ENCODE data around the gene RSF1. TPM values are rescaled to one million over a fixed set of nuclear protein-coding genes. Genes with fewer than 3 reads are reported as not detected.

The RSF1 gene
- total RNA-seq, 4 donors from 2014 or later, result 70.3 to 96.3 (median 73.1) TPM

DNA sequence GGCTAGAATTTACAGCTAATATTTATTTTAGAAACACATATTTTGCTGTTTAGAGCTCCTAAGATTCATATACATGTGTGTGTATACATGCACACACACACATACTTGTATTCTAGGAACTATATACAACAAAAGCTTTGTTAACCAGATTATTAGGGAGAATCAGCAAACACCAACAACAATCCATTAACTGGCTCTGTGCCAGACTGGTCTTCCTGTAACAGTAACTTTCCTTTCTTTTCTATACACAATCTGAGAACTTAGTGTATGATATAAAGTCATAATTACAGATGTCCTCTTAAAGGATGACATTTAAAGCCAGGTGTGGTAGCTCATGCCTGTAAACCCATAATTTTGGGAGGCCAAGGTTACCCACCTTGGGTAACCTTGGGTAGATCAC is 133.4 kb downstream of the RSF1 start:
- H3K36me3 ChIP-seq, result peaks cover 40 to 85% (median 73%) of the 10 kb centered on the region in 4 donors
- TF ChIP-seq, protein P1, sequence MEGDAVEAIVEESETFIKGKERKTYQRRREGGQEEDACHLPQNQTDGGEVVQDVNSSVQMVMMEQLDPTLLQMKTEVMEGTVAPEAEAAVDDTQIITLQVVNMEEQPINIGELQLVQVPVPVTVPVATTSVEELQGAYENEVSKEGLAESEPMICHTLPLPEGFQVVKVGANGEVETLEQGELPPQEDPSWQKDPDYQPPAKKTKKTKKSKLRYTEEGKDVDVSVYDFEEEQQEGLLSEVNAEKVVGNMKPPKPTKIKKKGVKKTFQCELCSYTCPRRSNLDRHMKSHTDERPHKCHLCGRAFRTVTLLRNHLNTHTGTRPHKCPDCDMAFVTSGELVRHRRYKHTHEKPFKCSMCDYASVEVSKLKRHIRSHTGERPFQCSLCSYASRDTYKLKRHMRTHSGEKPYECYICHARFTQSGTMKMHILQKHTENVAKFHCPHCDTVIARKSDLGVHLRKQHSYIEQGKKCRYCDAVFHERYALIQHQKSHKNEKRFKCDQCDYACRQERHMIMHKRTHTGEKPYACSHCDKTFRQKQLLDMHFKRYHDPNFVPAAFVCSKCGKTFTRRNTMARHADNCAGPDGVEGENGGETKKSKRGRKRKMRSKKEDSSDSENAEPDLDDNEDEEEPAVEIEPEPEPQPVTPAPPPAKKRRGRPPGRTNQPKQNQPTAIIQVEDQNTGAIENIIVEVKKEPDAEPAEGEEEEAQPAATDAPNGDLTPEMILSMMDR (IDR thresholded peaks at IDR 0.05), result no peak
- intact Hi-C loops (cut with DNase I), result no loop called here
- no peak overlapping the region for H3K4me3 ChIP-seq
- H3K9me3 ChIP-seq, result no peaks in the 10 kb centered on the region
- no peaks in the 10 kb centered on the region for H3K27me3 ChIP-seq
- no peak overlapping the region for H3K27ac ChIP-seq (replicated peaks in 1 of 4)
- H3K4me1 ChIP-seq, result no peaks in the 10 kb centered on the region
- no peak for DNase-seq (ENCODE audit: extremely low spot score)

GRCh38 chr11:77677138-77677537 is 143.4 kb downstream of the RSF1 start:
- Histone ChIP-seq H3K36me3 (peaks cover 57 to 99% (median 73%) of the 10 kb centered on the region in 4 donors), H3K4me1 (no peaks in the 10 kb centered on the region), H3K27me3 (no peaks in the 10 kb centered on the region), H3K4me3 (no peak overlapping the region), H3K9me3 (no peaks in the 10 kb centered on the region), H3K27ac (replicated peaks in 1 of 4) (no peak overlapping the region)
- 92% methylated on average over 3 of the region's 3 CpGs for WGBS
- no peak for DNase-seq (ENCODE audit: extremely low spot score)
- intact Hi-C loops (cut with DNase I), result no loop called here
- TF ChIP-seq POLR2A (IDR thresholded peaks at IDR 0.05; ENCODE audit: low read depth) (no peak), POLR2AphosphoS5 (IDR thresholded peaks at IDR 0.05) (no peak), EP300 (IDR thresholded peaks at IDR 0.05) (no peak)
- TF ChIP-seq, protein P1 (IDR thresholded peaks at IDR 0.05), result no peak

DNA sequence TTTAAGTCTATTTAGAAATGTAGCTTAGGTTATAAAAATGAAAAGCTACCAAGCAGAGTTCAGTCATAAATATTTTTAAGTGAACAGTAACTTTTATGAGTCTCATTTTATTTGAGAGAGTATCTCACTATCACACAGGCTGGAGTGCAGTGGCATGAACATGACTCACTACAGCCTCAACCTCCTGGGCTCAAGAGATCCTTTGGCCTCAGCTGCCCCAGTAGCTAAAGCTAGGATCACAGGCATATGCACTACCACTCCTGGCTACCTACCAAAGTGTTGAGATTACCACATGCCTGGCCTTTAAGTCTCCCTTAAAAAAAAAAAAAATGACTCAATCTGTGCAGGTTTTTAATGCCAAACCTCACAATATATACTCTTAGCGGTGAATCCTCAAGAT is 148.3 kb downstream of the RSF1 start:
- Histone ChIP-seq H3K36me3 (peaks cover 66 to 99% (median 93%) of the 10 kb centered on the region in 4 donors), H3K27me3 (no peaks in the 10 kb centered on the region), H3K4me3 (no peak overlapping the region), H3K4me1 (no peaks in the 10 kb centered on the region), H3K27ac (replicated peaks in 1 of 4) (no peak overlapping the region), H3K9me3 (no peaks in the 10 kb centered on the region)
- intact Hi-C loops (cut with DNase I), result no loop called here
- TF ChIP-seq POLR2AphosphoS5 (IDR thresholded peaks at IDR 0.05) (no peak), EP300 (IDR thresholded peaks at IDR 0.05) (no peak), POLR2A (IDR thresholded peaks at IDR 0.05; ENCODE audit: low read depth) (no peak)
- TF ChIP-seq, protein P1 (IDR thresholded peaks at IDR 0.05), result no peak
- no peak for DNase-seq (ENCODE audit: extremely low spot score)
- WGBS, result 100% methylated on average over 1 of the region's 1 CpG

DNA sequence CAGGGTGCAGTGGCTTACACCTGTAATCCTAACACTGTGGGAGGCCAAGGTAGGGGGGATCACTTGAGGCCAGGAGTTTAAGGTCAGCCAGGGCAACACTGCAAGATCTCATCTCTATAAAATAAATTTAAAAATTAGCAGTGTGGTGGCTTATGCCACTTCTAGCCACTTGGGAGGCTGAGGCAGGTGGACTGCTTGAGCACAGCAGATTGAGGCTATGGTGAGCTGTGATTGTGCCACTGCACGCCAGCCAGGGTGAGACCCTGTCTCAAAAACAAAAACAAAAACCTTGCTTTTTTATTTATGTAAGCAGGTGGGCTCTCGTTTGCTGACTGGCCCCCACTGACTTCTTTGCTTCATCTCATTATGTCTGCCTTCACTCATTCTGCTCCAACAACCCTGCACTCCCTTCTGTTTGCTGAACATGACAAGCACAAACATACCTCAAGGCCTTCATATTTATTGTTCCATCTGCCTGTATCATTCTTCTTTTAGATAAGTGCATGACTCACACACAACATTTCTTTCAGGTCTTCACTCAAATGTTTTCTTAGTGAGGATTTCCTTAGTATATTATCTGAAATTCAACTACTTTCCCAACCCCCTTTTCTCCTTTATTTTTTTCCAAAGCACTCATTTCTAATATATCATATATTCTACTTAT is 150.5 kb downstream of the RSF1 start:
- Histone ChIP-seq H3K27me3 (no peaks in the 10 kb centered on the region), H3K27ac (replicated peaks in 1 of 4) (no peak overlapping the region), H3K9me3 (no peaks in the 10 kb centered on the region), H3K4me1 (peaks cover 0 to 5% (median 0%) of the 10 kb centered on the region in 4 donors), H3K4me3 (no peak overlapping the region), H3K36me3 (peaks cover 51 to 92% (median 84%) of the 10 kb centered on the region in 4 donors)
- no peak for TF ChIP-seq POLR2A (IDR thresholded peaks at IDR 0.05; ENCODE audit: low read depth)
- TF ChIP-seq, protein P1 (IDR thresholded peaks at IDR 0.05), result no peak
- no peak for DNase-seq (ENCODE audit: extremely low spot score)
- WGBS, result 93% methylated on average over 2 of the region's 2 CpGs
- intact Hi-C loops (cut with DNase I), result no loop called here

DNA sequence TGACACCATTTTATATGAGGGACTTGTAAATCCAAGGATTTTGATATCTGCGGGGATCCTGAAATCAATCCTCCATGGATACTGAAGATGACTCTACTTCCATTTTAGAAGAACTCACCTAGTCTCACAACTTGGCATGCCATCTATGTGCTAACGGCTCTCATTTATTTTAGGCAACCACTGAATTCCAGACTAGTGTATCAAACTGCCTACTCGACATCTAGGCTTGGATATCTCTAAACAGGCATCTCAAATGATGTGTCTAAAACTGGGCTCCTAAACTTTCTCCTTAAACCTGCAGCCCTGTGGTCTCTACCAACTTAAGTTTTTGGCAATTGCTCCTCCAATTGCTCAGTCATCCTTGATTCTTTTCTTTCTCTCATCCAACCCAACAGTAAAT is 151.8 kb downstream of the RSF1 start:
- 83% methylated on average over 3 of the region's 3 CpGs for WGBS
- DNase-seq (ENCODE audit: extremely low spot score), result no peak
- peaks cover 0 to 5% (median 0%) of the 10 kb centered on the region in 4 donors for H3K4me1 ChIP-seq
- peaks cover 41 to 86% (median 74%) of the 10 kb centered on the region in 4 donors for H3K36me3 ChIP-seq
- H3K27me3 ChIP-seq, result no peaks in the 10 kb centered on the region
- TF ChIP-seq, protein P1 (IDR thresholded peaks at IDR 0.05), result no peak
- TF ChIP-seq EP300 (IDR thresholded peaks at IDR 0.05), result no peak
- no peak for TF ChIP-seq POLR2AphosphoS5 (IDR thresholded peaks at IDR 0.05)
- no peak for TF ChIP-seq POLR2A (IDR thresholded peaks at IDR 0.05; ENCODE audit: low read depth)
- intact Hi-C loops (cut with DNase I), result no loop called here
- H3K4me3 ChIP-seq, result no peak overlapping the region
- no peaks in the 10 kb centered on the region for H3K9me3 ChIP-seq
- no peak overlapping the region for H3K27ac ChIP-seq (replicated peaks in 1 of 4)

Measured in esophagus muscularis mucosa (tissue), 4 donors.